ENCODE results near the gene ABHD8. TPM values are rescaled to one million over a fixed set of nuclear protein-coding genes. Genes with fewer than 3 reads are reported as not detected.

The ABHD8 gene
- total and polyA plus RNA-seq, 2 of the 13 experiments (the other 11 are each of a cell fraction or from before 2014, with no cell fraction given) = 6.3 to 7.2 TPM

DNA sequence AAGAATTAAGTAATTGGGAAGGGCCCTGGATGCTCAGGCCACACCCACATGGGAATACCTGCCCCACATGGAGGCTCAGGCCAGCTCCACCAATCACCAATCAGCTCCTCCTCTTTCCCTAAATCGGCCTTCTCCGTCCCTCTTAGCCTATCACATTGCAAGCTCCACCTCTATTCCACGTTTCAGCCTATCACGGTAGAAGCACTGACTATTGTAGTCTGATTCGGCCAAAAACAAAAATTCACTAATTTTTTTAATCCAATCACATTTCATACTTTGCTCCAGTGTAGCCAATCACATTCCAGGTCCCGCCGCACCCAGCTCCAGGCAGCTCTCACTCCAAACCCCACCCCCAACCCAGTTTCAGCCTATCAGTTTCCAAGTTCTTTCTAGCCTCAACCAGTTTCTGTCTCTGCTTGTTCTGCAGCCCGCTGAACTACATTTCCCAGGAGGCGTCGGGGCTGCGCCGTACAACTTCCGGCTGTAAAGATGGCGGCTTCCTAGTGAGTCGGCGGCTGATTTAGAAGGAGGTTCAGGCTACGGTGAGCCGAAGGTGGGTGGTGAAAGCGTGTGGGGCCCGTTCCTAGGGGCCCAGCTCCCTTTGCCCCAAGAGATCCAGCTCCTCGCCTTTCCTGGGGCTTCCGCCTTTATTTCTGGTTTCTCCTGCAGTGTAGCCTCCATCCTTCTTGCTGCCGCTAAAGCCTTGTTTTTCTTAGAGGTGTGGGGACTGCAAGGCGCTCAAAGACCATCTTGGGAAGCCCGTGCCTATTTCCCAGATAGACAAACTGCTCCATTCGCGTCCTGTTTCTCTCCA, 36.0 kb downstream of the ABHD8 start, which contains the start of gene BABAM1 (continued):
- TF ChIP-seq ZNF382 (CRISPR knock-in tag; IDR thresholded peaks at IDR 0.05; ENCODE audit: borderline replicate concordance) (no peak), THAP11 (CRISPR knock-in tag; IDR thresholded peaks at IDR 0.05) (peak; percentile 100), KMT2A (CRISPR knock-in tag; IDR thresholded peaks at IDR 0.05) (peak; percentile 56; the same call in 1 of the 2 replicates), SETDB1 (CRISPR knock-in tag; IDR thresholded peaks at IDR 0.05; ENCODE audit: borderline replicate concordance) (no peak), PPARG (CRISPR knock-in tag; conservative IDR thresholded peaks at IDR 0.05) (no peak), RXRB (CRISPR knock-in tag; IDR thresholded peaks at IDR 0.05; ENCODE audit: borderline replicate concordance) (peak; percentile 45; the same call in 1 of the 2 replicates), ERF (CRISPR knock-in tag; IDR thresholded peaks at IDR 0.05) (peak; percentile 60; the same call in 1 of the 2 replicates), DMAP1 (CRISPR knock-in tag; IDR thresholded peaks at IDR 0.05) (no peak; the same call in 1 of the 2 replicates), ETV5 (CRISPR knock-in tag; IDR thresholded peaks at IDR 0.05; ENCODE audit: borderline replicate concordance) (peak; percentile 80), ZNF570 (CRISPR knock-in tag; IDR thresholded peaks at IDR 0.05; ENCODE audit: borderline replicate concordance) (no peak), SP5 (CRISPR knock-in tag; IDR thresholded peaks at IDR 0.05; ENCODE audit: borderline replicate concordance, low read depth) (peak; percentile 53; the same call in 1 of the 2 replicates), GABPB1 (CRISPR knock-in tag; IDR thresholded peaks at IDR 0.05) (peak; percentile 97), MTA3 (CRISPR knock-in tag; IDR thresholded peaks at IDR 0.05) (no peak), HDAC1 (CRISPR knock-in tag; IDR thresholded peaks at IDR 0.05) (peak; percentile 89), NFE2L2 (IDR thresholded peaks at IDR 0.05; ENCODE audit: low read length) (no peak), ZNF552 (CRISPR knock-in tag; IDR thresholded peaks at IDR 0.05; ENCODE audit: borderline replicate concordance) (no peak), ZMYM4 (CRISPR knock-in tag; IDR thresholded peaks at IDR 0.05) (peak; percentile 34; the same call in 1 of the 2 replicates), KDM3A (CRISPR knock-in tag; IDR thresholded peaks at IDR 0.05; ENCODE audit: low read depth) (no peak)
- TF ChIP-seq, protein P1, sequence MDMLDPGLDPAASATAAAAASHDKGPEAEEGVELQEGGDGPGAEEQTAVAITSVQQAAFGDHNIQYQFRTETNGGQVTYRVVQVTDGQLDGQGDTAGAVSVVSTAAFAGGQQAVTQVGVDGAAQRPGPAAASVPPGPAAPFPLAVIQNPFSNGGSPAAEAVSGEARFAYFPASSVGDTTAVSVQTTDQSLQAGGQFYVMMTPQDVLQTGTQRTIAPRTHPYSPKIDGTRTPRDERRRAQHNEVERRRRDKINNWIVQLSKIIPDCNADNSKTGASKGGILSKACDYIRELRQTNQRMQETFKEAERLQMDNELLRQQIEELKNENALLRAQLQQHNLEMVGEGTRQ (IDR thresholded peaks at IDR 0.05; ENCODE audit: low read depth, low read length) = no peak
- TF ChIP-seq, protein P1 (CRISPR knock-in tag; IDR thresholded peaks at IDR 0.05; ENCODE audit: borderline replicate concordance) = peak; percentile 18; the same call in 1 of the 2 replicates
- TF ChIP-seq, protein P2, sequence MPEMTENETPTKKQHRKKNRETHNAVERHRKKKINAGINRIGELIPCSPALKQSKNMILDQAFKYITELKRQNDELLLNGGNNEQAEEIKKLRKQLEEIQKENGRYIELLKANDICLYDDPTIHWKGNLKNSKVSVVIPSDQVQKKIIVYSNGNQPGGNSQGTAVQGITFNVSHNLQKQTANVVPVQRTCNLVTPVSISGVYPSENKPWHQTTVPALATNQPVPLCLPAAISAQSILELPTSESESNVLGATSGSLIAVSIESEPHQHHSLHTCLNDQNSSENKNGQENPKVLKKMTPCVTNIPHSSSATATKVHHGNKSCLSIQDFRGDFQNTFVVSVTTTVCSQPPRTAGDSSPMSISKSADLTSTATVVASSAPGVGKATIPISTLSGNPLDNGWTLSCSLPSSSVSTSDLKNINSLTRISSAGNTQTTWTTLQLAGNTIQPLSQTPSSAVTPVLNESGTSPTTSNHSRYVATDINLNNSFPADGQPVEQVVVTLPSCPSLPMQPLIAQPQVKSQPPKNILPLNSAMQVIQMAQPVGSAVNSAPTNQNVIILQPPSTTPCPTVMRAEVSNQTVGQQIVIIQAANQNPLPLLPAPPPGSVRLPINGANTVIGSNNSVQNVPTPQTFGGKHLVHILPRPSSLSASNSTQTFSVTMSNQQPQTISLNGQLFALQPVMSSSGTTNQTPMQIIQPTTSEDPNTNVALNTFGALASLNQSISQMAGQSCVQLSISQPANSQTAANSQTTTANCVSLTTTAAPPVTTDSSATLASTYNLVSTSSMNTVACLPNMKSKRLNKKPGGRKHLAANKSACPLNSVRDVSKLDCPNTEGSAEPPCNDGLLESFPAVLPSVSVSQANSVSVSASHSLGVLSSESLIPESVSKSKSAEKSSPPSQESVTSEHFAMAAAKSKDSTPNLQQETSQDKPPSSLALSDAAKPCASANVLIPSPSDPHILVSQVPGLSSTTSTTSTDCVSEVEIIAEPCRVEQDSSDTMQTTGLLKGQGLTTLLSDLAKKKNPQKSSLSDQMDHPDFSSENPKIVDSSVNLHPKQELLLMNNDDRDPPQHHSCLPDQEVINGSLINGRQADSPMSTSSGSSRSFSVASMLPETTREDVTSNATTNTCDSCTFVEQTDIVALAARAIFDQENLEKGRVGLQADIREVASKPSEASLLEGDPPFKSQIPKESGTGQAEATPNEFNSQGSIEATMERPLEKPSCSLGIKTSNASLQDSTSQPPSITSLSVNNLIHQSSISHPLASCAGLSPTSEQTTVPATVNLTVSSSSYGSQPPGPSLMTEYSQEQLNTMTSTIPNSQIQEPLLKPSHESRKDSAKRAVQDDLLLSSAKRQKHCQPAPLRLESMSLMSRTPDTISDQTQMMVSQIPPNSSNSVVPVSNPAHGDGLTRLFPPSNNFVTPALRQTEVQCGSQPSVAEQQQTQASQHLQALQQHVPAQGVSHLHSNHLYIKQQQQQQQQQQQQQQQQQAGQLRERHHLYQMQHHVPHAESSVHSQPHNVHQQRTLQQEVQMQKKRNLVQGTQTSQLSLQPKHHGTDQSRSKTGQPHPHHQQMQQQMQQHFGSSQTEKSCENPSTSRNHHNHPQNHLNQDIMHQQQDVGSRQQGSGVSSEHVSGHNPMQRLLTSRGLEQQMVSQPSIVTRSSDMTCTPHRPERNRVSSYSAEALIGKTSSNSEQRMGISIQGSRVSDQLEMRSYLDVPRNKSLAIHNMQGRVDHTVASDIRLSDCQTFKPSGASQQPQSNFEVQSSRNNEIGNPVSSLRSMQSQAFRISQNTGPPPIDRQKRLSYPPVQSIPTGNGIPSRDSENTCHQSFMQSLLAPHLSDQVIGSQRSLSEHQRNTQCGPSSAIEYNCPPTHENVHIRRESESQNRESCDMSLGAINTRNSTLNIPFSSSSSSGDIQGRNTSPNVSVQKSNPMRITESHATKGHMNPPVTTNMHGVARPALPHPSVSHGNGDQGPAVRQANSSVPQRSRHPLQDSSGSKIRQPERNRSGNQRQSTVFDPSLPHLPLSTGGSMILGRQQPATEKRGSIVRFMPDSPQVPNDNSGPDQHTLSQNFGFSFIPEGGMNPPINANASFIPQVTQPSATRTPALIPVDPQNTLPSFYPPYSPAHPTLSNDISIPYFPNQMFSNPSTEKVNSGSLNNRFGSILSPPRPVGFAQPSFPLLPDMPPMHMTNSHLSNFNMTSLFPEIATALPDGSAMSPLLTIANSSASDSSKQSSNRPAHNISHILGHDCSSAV (CRISPR knock-in tag; IDR thresholded peaks at IDR 0.05; ENCODE audit: borderline replicate concordance) = no peak
